Lower leg skin (tissue), 4 donors: ENCODE data around the gene C1orf21. TPM values are rescaled to one million over a fixed set of nuclear protein-coding genes. Genes with fewer than 3 reads are reported as not detected.

Experiments used
- DNase-seq, 2 donors: peaks; one replicate each; pipeline ENCODE4 v3.0.0-alpha.2; 2019; ENCODE audit warnings: low spot score in 2 of 2
- H3K4me3 ChIP-seq: fragments of 200-600 bp; sonication (generic); 2 replicates; pipeline ENCODE4 v1.5.1; 2017; ENCODE audit warnings: mild to moderate bottlenecking, low read depth; ENCODE audit not compliant: poor library complexity, severe bottlenecking
- POLR2A ChIP-seq, 2 donors: fragments of 450-650 bp; IDR thresholded peaks; one replicate each; pipeline ENCODE4 v1.6.1; 2016 to 2017; ENCODE audit warnings: antibody characterized with exemption in 2 of 2, mild to moderate bottlenecking in 1 of 2, moderate library complexity in 1 of 2
- WGBS, 2 donors: methylation state at CpG; one replicate each; pipeline ENCODE4 v1.1.5; 2018; 5-methylcytosine and 5-hydroxymethylcytosine counted together
- intact Hi-C: fragments of 100-400 bp; cut with DNase I; formaldehyde crosslinking; loops from one replicate; pipeline ENCODE4 v1.15.0; 2023; ENCODE audit warnings: low total_unique reads
- total RNA-seq, 4 donors: library from RNA; depleted of rRNA; stranded (reverse); fragments of >200 nt; gene quantifications; one replicate each; pipeline ENCODE4 v1.1.0, GENCODE V29; 2016
- TF ChIP-seq, protein P1 (sequence below), 3 donors: fragments of 450-650 bp; IDR thresholded peaks; one replicate each; pipeline ENCODE4 v1.5.1; 2016; ENCODE audit warnings: antibody characterized with exemption in 3 of 3, mild to moderate bottlenecking in 3 of 3, moderate library complexity in 2 of 3

The C1orf21 gene
- total RNA-seq, 4 donors from 2014 or later, result 37.6 to 79.4 (median 56.2) TPM

DNA sequence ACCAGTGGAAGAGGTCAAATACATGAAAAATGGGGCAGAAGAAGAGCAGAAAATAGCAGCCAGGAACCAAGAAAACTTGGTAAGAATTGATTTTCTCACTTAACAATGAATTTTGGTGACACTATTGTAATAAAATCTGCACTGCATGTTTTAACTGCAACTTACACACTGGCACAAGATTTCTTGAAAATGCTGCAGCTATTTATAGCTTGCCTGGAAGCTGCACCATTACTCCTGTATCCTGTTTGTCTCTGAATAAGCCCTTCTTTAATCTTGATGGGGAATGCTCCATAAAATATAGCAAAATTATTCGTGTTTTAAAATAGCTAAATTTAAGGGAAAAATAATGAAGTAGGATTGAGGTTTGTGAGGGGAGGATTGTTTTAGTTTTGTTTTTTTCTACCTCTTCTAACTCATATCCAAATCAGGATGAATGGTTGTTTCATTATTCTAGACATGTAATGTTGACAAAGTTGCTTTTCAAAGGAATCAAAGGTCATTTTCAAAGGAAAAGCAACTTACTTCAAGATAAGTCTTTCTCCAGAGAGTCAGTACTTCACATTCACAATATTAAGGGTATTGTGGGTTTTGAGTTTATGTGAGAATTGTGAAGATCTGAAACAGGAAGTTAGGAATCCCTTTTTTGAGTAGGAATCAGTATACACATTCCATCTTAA lies 120.9 kb downstream of the C1orf21 start:
- WGBS, 2 donors, result 10 to 12% methylated on average over 1 of the region's 1 CpG
- intact Hi-C loops, result no loop called here
- TF ChIP-seq, protein P1, sequence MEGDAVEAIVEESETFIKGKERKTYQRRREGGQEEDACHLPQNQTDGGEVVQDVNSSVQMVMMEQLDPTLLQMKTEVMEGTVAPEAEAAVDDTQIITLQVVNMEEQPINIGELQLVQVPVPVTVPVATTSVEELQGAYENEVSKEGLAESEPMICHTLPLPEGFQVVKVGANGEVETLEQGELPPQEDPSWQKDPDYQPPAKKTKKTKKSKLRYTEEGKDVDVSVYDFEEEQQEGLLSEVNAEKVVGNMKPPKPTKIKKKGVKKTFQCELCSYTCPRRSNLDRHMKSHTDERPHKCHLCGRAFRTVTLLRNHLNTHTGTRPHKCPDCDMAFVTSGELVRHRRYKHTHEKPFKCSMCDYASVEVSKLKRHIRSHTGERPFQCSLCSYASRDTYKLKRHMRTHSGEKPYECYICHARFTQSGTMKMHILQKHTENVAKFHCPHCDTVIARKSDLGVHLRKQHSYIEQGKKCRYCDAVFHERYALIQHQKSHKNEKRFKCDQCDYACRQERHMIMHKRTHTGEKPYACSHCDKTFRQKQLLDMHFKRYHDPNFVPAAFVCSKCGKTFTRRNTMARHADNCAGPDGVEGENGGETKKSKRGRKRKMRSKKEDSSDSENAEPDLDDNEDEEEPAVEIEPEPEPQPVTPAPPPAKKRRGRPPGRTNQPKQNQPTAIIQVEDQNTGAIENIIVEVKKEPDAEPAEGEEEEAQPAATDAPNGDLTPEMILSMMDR (IDR thresholded peaks at IDR 0.05), result no peak
- no peak for TF ChIP-seq POLR2A (IDR thresholded peaks at IDR 0.05)
- no peak overlapping the region for H3K4me3 ChIP-seq
- no peak for DNase-seq

DNA sequence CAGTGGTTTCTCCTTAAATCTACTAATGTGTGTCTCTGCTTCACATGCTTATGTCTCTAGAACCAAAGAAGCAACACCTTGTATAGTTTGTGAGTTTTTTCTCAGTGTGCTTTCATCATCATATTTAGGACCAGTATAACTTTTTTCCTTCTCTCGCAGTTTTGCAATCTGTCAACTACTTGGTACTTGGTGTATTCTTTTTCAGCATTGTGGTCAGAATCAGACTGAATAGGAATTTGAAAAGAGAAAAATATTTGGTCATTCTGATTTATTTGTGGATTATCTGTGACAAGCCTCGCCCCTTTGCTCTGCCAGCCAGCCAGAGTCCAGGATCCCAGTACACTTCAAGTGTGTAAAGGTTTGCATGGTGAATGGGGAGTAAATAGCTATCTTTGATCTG lies 122.3 kb downstream of the C1orf21 start:
- intact Hi-C loops, result no loop called here
- H3K4me3 ChIP-seq, result no peak overlapping the region
- DNase-seq, result no peak
- TF ChIP-seq, protein P1 (IDR thresholded peaks at IDR 0.05), result no peak
- no peak for TF ChIP-seq POLR2A (IDR thresholded peaks at IDR 0.05)
- 97 to 99% methylated on average over 2 of the region's 2 CpGs for WGBS, 2 donors

DNA sequence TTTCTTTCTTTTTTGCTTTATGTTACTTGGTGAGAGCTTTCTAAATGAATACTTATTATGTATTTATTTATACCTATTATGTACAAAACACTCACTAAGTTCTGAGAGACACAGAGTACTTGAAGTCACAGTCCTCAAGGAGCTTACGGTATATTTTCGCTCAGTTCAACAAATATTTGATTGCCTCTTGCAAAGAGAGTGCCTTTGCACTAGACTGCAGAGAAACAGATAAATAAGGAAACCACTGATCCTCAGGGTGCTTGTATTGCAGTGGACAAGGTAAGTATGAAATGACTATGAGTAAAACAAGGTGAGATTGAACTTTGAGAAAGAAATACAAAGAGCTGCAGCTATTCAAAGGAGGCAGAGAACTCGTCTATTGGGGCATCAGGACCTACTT lies 123.3 kb downstream of the C1orf21 start:
- intact Hi-C loops, result no loop called here
- H3K4me3 ChIP-seq, result no peak overlapping the region
- DNase-seq, result no peak
- TF ChIP-seq, protein P1 (IDR thresholded peaks at IDR 0.05), result no peak
- no peak for TF ChIP-seq POLR2A (IDR thresholded peaks at IDR 0.05)
- WGBS, 2 donors, result 95 to 99% methylated on average over 3 of the region's 3 CpGs

DNA sequence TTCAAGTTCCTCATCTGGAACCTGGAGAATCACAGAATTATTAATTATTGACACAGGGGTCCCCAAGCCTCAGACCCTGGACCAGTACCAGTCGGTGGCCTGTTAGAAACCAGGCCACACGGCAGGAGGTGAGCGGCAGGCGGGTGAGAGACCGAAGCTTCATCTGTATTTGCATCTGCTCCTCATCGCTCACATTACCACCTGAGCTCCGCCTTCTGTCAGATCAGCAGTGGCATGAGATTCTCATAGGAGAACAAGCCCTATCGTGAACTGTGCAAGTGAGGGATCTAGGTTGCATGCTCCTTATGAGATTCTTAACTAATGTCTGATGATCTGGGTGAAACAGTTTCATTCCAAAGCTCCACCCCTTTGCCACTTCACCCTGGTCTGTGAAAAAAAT lies 125.9 kb downstream of the C1orf21 start:
- DNase-seq, result no peak
- intact Hi-C loops, result no loop called here
- 73 to 87% methylated on average over 8 of the region's 8 CpGs for WGBS, 2 donors
- no peak for TF ChIP-seq POLR2A (IDR thresholded peaks at IDR 0.05)
- TF ChIP-seq, protein P1 (IDR thresholded peaks at IDR 0.05), result no peak
- H3K4me3 ChIP-seq, result no peak overlapping the region

DNA sequence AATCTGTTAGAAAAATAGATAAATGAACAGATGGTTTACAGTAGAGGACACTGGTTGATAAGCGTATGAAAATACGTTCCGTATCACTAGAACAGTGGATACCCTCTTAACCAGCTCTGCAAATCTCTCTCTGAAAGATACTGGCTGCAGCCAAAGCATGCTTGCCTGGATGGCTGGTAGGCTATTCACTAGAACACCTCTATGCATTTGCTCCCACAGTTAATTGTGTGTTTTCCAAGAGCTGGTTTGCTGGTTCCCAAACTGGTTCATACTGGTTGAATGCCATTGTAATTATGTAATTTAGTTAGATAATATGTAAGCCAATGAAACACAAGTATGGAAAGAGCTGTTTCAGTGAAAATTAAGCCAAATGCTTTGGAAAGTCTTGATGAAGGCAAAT lies 126.6 kb downstream of the C1orf21 start:
- WGBS, 2 donors, result 72 to 82% methylated on average over 3 of the region's 3 CpGs
- DNase-seq, result no peak
- intact Hi-C loops, result no loop called here
- TF ChIP-seq, protein P1 (IDR thresholded peaks at IDR 0.05), result no peak
- TF ChIP-seq POLR2A (IDR thresholded peaks at IDR 0.05), result no peak
- no peak overlapping the region for H3K4me3 ChIP-seq

DNA sequence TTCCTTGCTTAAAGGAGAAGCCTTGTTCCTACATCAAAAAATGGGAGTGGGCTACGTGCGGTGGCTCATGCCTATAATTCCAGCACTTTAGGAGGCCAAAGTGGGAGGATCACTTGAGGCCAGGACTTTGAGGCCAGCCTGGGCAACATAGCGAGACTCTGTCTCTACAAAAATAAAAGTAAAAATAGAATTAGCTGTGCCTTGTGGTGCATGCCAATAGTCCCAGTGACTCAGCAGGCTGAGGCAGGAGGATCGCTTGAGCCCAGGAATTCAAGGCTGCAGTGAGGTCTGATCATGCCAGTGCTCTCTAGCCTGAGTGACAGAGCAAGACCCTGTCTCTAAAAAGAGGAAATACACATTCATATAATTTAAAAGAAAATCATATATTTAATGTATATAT lies 127.1 kb downstream of the C1orf21 start:
- DNase-seq, result peak in 1 of 2 donors; percentile 40
- 34 to 50% methylated on average over 4 of the region's 4 CpGs for WGBS, 2 donors
- intact Hi-C loops, result no loop called here
- TF ChIP-seq POLR2A (IDR thresholded peaks at IDR 0.05), result no peak
- TF ChIP-seq, protein P1 (IDR thresholded peaks at IDR 0.05), result no peak
- no peak overlapping the region for H3K4me3 ChIP-seq
